Measurements from ENCODE around the gene TTYH1. TPM values are rescaled to one million over a fixed set of nuclear protein-coding genes. Genes with fewer than 3 reads are reported as not detected.

TTYH1 gene
- polyA plus RNA-seq, 1 donor, result 8.2 TPM

DNA sequence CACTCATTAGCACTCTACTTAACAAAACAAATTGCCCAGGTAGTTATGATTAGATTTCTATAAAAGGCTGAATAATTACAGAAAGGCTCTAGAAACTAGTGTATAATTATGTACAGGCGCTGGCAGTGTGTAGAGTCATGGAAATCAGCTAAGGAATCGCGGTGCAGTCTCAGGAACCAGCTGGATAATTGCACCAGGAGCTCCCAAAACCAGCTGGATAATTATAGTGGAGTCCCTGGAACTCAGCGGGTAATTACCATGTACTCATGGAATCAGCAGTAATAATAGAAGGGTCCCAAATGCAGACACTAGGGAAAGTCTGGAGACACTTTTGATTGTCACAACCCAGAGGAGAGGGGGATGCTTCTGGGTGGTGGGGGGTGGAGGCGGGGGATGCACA, 23.2 kb upstream of the TTYH1 start:
- Histone ChIP-seq H3K9me3 (ENCODE audit: control insufficient read depth, low read depth, low read length) (no peaks in the 10 kb centered on the region), H3K36me3 (ENCODE audit: control insufficient read depth, insufficient read depth, low read length) (no peaks in the 10 kb centered on the region), H3K27me3 (ENCODE audit: control insufficient read depth, insufficient read depth, low read length) (peaks cover 14% of the 10 kb centered on the region), H3K4me1 (ENCODE audit: control insufficient read depth, insufficient read depth, low read length) (no peaks in the 10 kb centered on the region), H3K27ac (ENCODE audit: low read length) (no peak overlapping the region), H3K4me3 (ENCODE audit: low read length) (no peak overlapping the region)
- DNase-seq, result no peak
- no CpG with 5 or more reads among the region's 5 CpGs for WGBS (ENCODE audit: insufficient coverage, low lambda C conversion rate)

DNA sequence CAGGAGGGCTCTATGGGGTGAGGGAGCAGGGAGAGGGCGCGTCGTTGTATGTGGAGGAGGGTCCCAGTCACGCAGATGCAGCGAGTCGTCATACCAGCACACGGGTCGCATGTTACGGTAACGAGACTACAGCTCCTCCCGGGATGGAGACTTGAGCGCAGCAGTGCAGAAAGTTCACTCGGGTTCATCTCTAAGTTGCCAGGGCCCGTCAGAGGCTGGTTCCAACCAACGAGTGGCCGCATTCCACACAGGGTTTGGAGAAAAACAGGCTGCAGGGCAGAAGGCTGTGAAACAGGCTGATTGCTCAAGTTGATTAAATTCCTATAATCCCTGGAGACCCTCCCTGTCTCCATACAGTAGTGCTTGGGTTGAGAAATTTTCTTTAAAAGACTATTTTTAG, 21.9 kb upstream of the TTYH1 start:
- no peaks in the 10 kb centered on the region for H3K36me3 ChIP-seq (ENCODE audit: control insufficient read depth, insufficient read depth, low read length)
- peaks cover 7% of the 10 kb centered on the region for H3K27me3 ChIP-seq (ENCODE audit: control insufficient read depth, insufficient read depth, low read length)
- H3K27ac ChIP-seq (ENCODE audit: low read length), result no peak overlapping the region
- no peaks in the 10 kb centered on the region for H3K4me1 ChIP-seq (ENCODE audit: control insufficient read depth, insufficient read depth, low read length)
- no peak overlapping the region for H3K4me3 ChIP-seq (ENCODE audit: low read length)
- DNase-seq, result no peak
- no CpG with 5 or more reads among the region's 16 CpGs for WGBS (ENCODE audit: insufficient coverage, low lambda C conversion rate)
- no peaks in the 10 kb centered on the region for H3K9me3 ChIP-seq (ENCODE audit: control insufficient read depth, low read depth, low read length)

- WGBS (ENCODE audit: insufficient coverage, low lambda C conversion rate), result no CpG with 5 or more reads among the region's 8 CpGs
- Histone ChIP-seq H3K4me1 (ENCODE audit: control insufficient read depth, insufficient read depth, low read length) (no peaks in the 10 kb centered on the region), H3K36me3 (ENCODE audit: control insufficient read depth, insufficient read depth, low read length) (no peaks in the 10 kb centered on the region), H3K4me3 (ENCODE audit: low read length) (no peak overlapping the region), H3K27me3 (ENCODE audit: control insufficient read depth, insufficient read depth, low read length) (peaks cover 2% of the 10 kb centered on the region), H3K9me3 (ENCODE audit: control insufficient read depth, low read depth, low read length) (no peaks in the 10 kb centered on the region), H3K27ac (ENCODE audit: low read length) (no peak overlapping the region)
- no peak for DNase-seq
Measured at GRCh38 chr19:54395685-54396084, 19.6 kb upstream of the TTYH1 start.

GRCh38 chr19:54399189-54399588, 16.1 kb upstream of the TTYH1 start:
- no peaks in the 10 kb centered on the region for H3K36me3 ChIP-seq (ENCODE audit: control insufficient read depth, insufficient read depth, low read length)
- no peak overlapping the region for H3K27ac ChIP-seq (ENCODE audit: low read length)
- DNase-seq, result no peak
- WGBS (ENCODE audit: insufficient coverage, low lambda C conversion rate), result no CpG with 5 or more reads among the region's 2 CpGs
- no peaks in the 10 kb centered on the region for H3K9me3 ChIP-seq (ENCODE audit: control insufficient read depth, low read depth, low read length)
- H3K4me3 ChIP-seq (ENCODE audit: low read length), result no peak overlapping the region
- no peaks in the 10 kb centered on the region for H3K4me1 ChIP-seq (ENCODE audit: control insufficient read depth, insufficient read depth, low read length)
- H3K27me3 ChIP-seq (ENCODE audit: control insufficient read depth, insufficient read depth, low read length), result no peaks in the 10 kb centered on the region

- Histone ChIP-seq H3K9me3 (ENCODE audit: control insufficient read depth, low read depth, low read length) (no peaks in the 10 kb centered on the region), H3K27me3 (ENCODE audit: control insufficient read depth, insufficient read depth, low read length) (no peaks in the 10 kb centered on the region), H3K27ac (ENCODE audit: low read length) (no peak overlapping the region), H3K36me3 (ENCODE audit: control insufficient read depth, insufficient read depth, low read length) (no peaks in the 10 kb centered on the region), H3K4me3 (ENCODE audit: low read length) (no peak overlapping the region), H3K4me1 (ENCODE audit: control insufficient read depth, insufficient read depth, low read length) (no peaks in the 10 kb centered on the region)
- no peak for DNase-seq
- no CpG with 5 or more reads among the region's 6 CpGs for WGBS (ENCODE audit: insufficient coverage, low lambda C conversion rate)
Measured at GRCh38 chr19:54400913-54401312, 14.4 kb upstream of the TTYH1 start.

DNA sequence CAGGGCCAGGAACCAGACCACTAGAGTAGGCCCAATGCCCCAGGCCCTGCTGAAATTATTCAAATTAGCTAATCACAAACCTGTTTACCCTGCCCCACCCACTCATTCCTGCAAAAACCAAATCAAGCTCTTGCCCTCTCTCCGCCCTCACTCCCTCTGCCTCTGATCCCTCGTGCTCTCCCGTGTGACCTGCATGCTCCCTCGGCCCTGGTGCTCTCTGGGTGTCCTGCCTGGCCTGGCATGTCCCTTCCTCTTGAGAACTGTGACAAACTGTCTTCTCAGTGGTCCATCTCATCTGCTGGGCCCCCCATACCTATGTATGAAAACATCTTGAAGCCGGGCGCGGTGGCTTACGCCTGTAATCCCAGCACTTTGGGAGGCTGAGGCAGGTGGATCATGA, 12.2 kb upstream of the TTYH1 start:
- H3K27me3 ChIP-seq (ENCODE audit: control insufficient read depth, insufficient read depth, low read length), result no peaks in the 10 kb centered on the region
- no peaks in the 10 kb centered on the region for H3K9me3 ChIP-seq (ENCODE audit: control insufficient read depth, low read depth, low read length)
- no peak for DNase-seq
- H3K27ac ChIP-seq (ENCODE audit: low read length), result no peak overlapping the region
- H3K36me3 ChIP-seq (ENCODE audit: control insufficient read depth, insufficient read depth, low read length), result no peaks in the 10 kb centered on the region
- no peak overlapping the region for H3K4me3 ChIP-seq (ENCODE audit: low read length)
- WGBS (ENCODE audit: insufficient coverage, low lambda C conversion rate), result no CpG with 5 or more reads among the region's 8 CpGs
- H3K4me1 ChIP-seq (ENCODE audit: control insufficient read depth, insufficient read depth, low read length), result no peaks in the 10 kb centered on the region

DNA sequence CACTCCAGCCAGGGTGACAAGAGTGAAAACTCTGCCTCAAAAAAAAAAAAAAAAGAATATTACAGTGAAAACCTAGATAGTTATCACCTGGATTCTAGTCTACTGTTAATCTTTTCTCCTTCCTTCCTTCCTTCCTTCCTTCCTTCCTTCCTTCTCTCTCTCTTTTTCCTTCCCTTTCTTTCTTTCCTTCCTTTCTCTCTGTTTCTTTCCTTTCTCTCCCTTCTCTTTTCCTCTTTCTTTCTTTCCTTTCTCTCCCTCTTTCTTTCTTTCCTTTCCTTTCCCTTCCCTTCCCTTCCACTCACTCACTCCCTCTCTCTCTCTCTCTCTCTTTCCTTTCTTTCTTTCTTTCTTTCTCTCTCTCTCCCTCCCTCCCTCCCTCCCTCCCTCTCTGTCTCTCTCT, 9.6 kb upstream of the TTYH1 start:
- Histone ChIP-seq H3K36me3 (ENCODE audit: control insufficient read depth, insufficient read depth, low read length) (no peaks in the 10 kb centered on the region), H3K27ac (ENCODE audit: low read length) (no peak overlapping the region), H3K4me1 (ENCODE audit: control insufficient read depth, insufficient read depth, low read length) (no peaks in the 10 kb centered on the region), H3K9me3 (ENCODE audit: control insufficient read depth, low read depth, low read length) (no peaks in the 10 kb centered on the region), H3K4me3 (ENCODE audit: low read length) (no peak overlapping the region), H3K27me3 (ENCODE audit: control insufficient read depth, insufficient read depth, low read length) (no peaks in the 10 kb centered on the region)
- DNase-seq, result no peak

- H3K4me1 ChIP-seq (ENCODE audit: control insufficient read depth, insufficient read depth, low read length), result no peaks in the 10 kb centered on the region
- no peaks in the 10 kb centered on the region for H3K9me3 ChIP-seq (ENCODE audit: control insufficient read depth, low read depth, low read length)
- peaks cover under 1% of the 10 kb centered on the region for H3K27me3 ChIP-seq (ENCODE audit: control insufficient read depth, insufficient read depth, low read length)
- H3K27ac ChIP-seq (ENCODE audit: low read length), result no peak overlapping the region
- no peaks in the 10 kb centered on the region for H3K36me3 ChIP-seq (ENCODE audit: control insufficient read depth, insufficient read depth, low read length)
- WGBS (ENCODE audit: insufficient coverage, low lambda C conversion rate), result 100% methylated on average over 2 of the region's 7 CpGs
- no peak overlapping the region for H3K4me3 ChIP-seq (ENCODE audit: low read length)
- DNase-seq, result no peak
Measured at GRCh38 chr19:54407780-54408179, 7.5 kb upstream of the TTYH1 start.

- Histone ChIP-seq H3K9me3 (ENCODE audit: control insufficient read depth, low read depth, low read length) (no peaks in the 10 kb centered on the region), H3K36me3 (ENCODE audit: control insufficient read depth, insufficient read depth, low read length) (no peaks in the 10 kb centered on the region), H3K27me3 (ENCODE audit: control insufficient read depth, insufficient read depth, low read length) (peaks cover 2% of the 10 kb centered on the region), H3K27ac (ENCODE audit: low read length) (no peak overlapping the region), H3K4me1 (ENCODE audit: control insufficient read depth, insufficient read depth, low read length) (no peaks in the 10 kb centered on the region), H3K4me3 (ENCODE audit: low read length) (no peak overlapping the region)
- DNase-seq, result no peak
- 80% methylated on average over 1 of the region's 9 CpGs for WGBS (ENCODE audit: insufficient coverage, low lambda C conversion rate)
Measured at GRCh38 chr19:54408456-54409026, 6.7 kb upstream of the TTYH1 start.

GRCh38 chr19:54411033-54411432, 4.2 kb upstream of the TTYH1 start:
- DNase-seq, result no peak
- Histone ChIP-seq H3K4me3 (ENCODE audit: low read length) (no peak overlapping the region), H3K27ac (ENCODE audit: low read length) (no peak overlapping the region), H3K36me3 (ENCODE audit: control insufficient read depth, insufficient read depth, low read length) (no peaks in the 10 kb centered on the region), H3K9me3 (ENCODE audit: control insufficient read depth, low read depth, low read length) (no peaks in the 10 kb centered on the region), H3K27me3 (ENCODE audit: control insufficient read depth, insufficient read depth, low read length) (peaks cover 18% of the 10 kb centered on the region), H3K4me1 (ENCODE audit: control insufficient read depth, insufficient read depth, low read length) (no peaks in the 10 kb centered on the region)

DNA sequence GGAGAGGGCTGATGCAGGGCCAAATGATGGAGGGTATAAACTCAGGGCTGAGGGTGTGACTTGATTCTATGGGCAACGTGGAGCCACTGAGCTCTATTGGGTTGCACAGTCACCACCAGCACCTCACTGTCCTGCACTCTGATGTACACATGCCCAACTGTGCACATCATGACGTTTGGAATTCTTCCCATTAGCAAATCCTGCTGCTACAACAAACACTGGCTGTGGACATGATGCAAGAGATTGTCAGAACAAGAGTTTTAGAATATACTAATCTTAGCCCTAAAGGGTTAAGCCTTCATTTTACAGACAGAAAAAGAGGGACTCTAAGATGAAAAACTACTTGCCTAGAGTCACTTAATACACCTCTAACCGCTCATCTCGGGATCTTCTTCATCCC, 2.4 kb upstream of the TTYH1 start:
- peaks cover 1% of the 10 kb centered on the region for H3K4me1 ChIP-seq (ENCODE audit: control insufficient read depth, insufficient read depth, low read length)
- no peaks in the 10 kb centered on the region for H3K9me3 ChIP-seq (ENCODE audit: control insufficient read depth, low read depth, low read length)
- peaks cover 32% of the 10 kb centered on the region for H3K27me3 ChIP-seq (ENCODE audit: control insufficient read depth, insufficient read depth, low read length)
- H3K4me3 ChIP-seq (ENCODE audit: low read length), result no peak overlapping the region
- WGBS (ENCODE audit: insufficient coverage, low lambda C conversion rate), result no CpG with 5 or more reads among the region's 4 CpGs
- no peak for DNase-seq
- no peaks in the 10 kb centered on the region for H3K36me3 ChIP-seq (ENCODE audit: control insufficient read depth, insufficient read depth, low read length)
- no peak overlapping the region for H3K27ac ChIP-seq (ENCODE audit: low read length)

Data from large intestine (tissue), 3 donors.